ENCODE data around the gene ATP6V1E1. TPM values are rescaled to one million over a fixed set of nuclear protein-coding genes. Genes with fewer than 3 reads are reported as not detected.
"Not testable (repeated sequence)": the region's sequence is repeated elsewhere in the genome, so short reads cannot be mapped to it uniquely, and the experiment has no call there.

ATP6V1E1 gene
- total RNA-seq, 4 donors from 2014 or later, result 88.6 to 132 (median 119) TPM

DNA sequence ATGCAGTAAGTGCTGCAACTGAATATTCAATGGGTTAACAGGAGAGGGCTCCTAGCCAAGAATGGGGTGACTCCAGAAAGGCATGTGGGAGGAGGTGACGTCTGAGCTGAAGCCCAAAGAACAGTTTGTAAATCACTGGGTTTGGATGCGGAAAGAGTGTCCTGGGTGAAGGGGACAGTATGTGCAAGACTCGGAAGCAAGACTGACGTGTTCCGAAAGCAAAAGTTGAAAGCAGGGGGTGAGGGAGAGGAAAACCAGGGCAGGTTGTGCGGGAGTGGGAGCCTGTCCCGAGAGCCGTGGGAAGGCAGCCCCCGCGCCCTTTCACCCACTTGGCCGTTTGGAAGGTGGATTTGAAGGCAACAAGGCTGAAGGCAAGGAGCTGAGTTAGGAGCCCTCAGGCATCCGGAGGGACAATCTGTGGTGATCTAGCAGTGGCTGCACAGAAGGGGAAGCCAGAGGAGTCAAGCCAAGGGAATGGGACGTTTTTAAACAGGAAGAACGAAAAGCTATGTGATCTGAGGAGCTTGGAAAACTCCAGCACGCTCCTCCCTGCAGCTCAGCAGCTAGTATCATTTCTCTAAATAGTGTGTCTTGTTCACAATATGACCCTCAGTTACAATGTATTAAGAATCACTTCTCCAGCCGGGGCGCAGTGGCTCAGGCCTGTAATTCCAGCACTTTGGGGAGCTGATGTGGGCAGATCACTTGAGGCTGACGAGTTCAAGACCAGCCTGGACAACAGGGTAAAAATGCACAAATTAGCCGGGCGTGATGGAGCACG is 57.5 kb downstream of the ATP6V1E1 start:
- peak overlapping the region; percentile 50 to 67 (median 64) for H3K27ac ChIP-seq
- WGBS, 2 donors, result 27 to 28% methylated on average over 21 of the region's 21 CpGs
- H3K27me3 ChIP-seq, result no peaks in the 10 kb centered on the region
- TF ChIP-seq POLR2A (IDR thresholded peaks at IDR 0.05), result no peak
- TF ChIP-seq, protein P1, sequence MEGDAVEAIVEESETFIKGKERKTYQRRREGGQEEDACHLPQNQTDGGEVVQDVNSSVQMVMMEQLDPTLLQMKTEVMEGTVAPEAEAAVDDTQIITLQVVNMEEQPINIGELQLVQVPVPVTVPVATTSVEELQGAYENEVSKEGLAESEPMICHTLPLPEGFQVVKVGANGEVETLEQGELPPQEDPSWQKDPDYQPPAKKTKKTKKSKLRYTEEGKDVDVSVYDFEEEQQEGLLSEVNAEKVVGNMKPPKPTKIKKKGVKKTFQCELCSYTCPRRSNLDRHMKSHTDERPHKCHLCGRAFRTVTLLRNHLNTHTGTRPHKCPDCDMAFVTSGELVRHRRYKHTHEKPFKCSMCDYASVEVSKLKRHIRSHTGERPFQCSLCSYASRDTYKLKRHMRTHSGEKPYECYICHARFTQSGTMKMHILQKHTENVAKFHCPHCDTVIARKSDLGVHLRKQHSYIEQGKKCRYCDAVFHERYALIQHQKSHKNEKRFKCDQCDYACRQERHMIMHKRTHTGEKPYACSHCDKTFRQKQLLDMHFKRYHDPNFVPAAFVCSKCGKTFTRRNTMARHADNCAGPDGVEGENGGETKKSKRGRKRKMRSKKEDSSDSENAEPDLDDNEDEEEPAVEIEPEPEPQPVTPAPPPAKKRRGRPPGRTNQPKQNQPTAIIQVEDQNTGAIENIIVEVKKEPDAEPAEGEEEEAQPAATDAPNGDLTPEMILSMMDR (IDR thresholded peaks at IDR 0.05), result no peak
- peak; percentile 46 to 51 for DNase-seq
- intact Hi-C loops (cut with DNase I), result no loop called here
- no peaks in the 10 kb centered on the region for H3K36me3 ChIP-seq
- H3K9me3 ChIP-seq, result no peaks in the 10 kb centered on the region
- H3K4me1 ChIP-seq, result peaks cover 11 to 25% of the 10 kb centered on the region in 2 donors
- peak overlapping the region in 1 of 3 donors; percentile 17 for H3K4me3 ChIP-seq (replicated peaks in 1 of 3)

DNA sequence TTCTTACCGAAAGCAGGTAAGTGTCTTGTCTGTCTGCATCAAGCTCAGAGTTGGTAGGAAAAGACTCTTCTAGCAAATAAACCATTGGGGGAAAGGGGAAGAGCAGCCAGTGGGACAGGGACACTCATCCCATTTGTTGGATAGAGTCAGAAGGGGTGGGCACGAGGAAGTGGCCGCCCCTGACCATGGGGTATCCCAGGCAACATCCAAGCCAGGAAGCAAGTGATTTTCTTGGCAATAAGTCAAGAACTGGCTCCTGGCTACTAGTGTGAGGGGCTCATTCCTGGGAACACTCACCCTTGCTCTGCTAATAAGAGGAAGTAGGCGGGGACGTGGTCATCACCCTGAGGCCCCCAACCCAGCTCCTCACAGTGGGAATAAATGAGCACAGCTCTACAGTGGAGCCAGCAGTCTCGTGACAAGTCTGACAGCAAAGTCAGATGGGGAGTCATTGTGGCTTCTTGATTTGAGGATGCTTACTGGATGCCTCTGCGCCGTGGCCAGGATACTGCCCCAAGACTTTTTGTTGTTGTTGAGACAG is 58.5 kb downstream of the ATP6V1E1 start:
- WGBS, 2 donors, result 37 to 52% methylated on average over 3 to 8 of the region's 8 CpGs
- H3K4me3 ChIP-seq (replicated peaks in 1 of 3), result no peak overlapping the region
- intact Hi-C loops (cut with DNase I), result no loop called here
- no peaks in the 10 kb centered on the region for H3K36me3 ChIP-seq
- peaks cover 11 to 25% of the 10 kb centered on the region in 2 donors for H3K4me1 ChIP-seq
- no peak for DNase-seq
- H3K27me3 ChIP-seq, result no peaks in the 10 kb centered on the region
- TF ChIP-seq, protein P1 (IDR thresholded peaks at IDR 0.05), result no peak
- TF ChIP-seq POLR2A (IDR thresholded peaks at IDR 0.05), result no peak
- H3K27ac ChIP-seq, result peak overlapping the region; percentile 7 to 64 (median 37)
- H3K9me3 ChIP-seq, result no peaks in the 10 kb centered on the region

DNA sequence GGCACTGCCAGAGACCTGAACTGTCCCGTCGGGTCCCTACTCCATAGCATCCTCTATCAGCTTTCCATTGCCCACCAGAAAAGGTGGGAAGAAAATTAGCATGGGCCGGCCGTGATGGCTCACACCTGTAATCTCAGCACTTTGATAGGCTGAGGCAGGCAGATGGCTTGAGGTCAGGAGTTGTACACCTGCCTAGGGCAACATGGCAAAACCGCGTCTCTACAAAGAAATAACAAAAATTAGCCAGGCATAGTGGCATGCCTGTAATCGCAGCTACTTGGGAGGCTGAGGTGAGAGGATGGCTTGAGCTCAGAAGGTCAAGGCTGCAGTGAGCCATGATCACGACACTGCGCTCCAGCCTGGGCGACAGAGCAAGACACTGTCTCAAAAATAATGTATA is 61.8 kb downstream of the ATP6V1E1 start:
- Histone ChIP-seq H3K36me3 (no peaks in the 10 kb centered on the region), H3K4me1 (peaks cover 11 to 29% of the 10 kb centered on the region in 2 donors), H3K9me3 (no peaks in the 10 kb centered on the region), H3K27ac (no peak overlapping the region), H3K27me3 (no peaks in the 10 kb centered on the region), H3K4me3 (replicated peaks in 1 of 3) (no peak overlapping the region)
- WGBS, 2 donors, result 67 to 91% methylated on average over 10 of the region's 10 CpGs
- intact Hi-C loops (cut with DNase I), result no loop called here
- DNase-seq, result no peak
- TF ChIP-seq, protein P1 (IDR thresholded peaks at IDR 0.05), result no peak
- no peak for TF ChIP-seq POLR2A (IDR thresholded peaks at IDR 0.05)

DNA sequence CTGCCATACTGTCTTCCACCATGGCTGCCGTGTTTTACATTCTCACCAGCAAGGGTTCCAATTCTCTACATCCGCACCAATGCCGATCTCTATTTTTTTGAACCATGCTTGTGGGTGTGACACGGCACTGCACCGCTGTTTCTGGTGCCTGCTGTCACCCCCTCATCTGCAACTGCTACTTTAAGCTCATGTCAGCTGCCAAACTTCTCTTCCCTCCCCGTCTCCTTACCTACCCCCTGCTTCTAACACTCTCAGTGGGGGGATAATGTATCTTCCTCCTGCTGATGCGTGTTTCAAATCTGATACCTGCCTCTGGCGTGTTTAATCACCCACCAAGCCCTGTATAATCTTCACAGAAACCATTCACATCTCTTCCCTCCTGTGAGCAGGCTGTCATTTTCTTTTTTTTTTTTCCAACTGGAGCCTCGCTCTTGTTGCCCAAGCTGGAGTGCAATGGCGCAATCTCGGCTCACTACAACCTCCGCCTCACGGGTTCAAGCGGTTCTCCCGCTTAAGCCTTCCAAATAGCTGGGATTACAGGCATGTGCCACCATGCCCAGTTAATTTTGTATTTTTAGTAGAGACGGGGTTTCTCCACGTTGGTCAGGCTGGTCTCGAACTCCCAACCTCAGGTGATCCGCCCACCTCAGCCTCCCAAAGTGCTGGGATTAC is 62.4 kb downstream of the ATP6V1E1 start:
- H3K4me3 ChIP-seq (replicated peaks in 1 of 3); intact Hi-C loops (cut with DNase I); H3K36me3 ChIP-seq; H3K27ac ChIP-seq; DNase-seq; H3K27me3 ChIP-seq; H3K9me3 ChIP-seq: not testable (repeated sequence)
- WGBS, 2 donors, result 92 to 94% methylated on average over 19 of the region's 19 CpGs
- peaks cover 9 to 22% of the 10 kb centered on the region in 2 donors for H3K4me1 ChIP-seq

DNA sequence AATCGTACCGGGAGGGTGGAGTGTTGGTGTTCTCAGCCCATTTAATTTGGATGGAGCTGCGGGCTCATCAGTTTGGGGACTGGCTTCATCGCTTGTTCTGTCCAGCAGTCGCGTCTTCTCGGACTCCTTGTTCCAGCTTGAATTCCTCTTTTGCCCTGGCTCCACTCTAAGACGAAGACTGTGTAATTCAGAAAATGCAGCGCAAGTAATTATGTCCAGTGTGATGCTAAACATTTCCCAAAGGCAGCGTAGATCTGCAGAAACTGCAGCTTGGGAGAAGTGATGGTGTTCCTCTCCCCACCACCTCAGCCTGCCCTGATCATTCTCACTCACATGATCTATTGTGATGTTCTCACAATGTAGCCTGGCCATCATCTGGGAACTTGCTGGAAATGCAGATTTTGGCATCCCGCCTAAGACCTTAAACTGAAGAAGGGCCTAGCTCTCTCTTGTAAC is 64.6 kb downstream of the ATP6V1E1 start:
- intact Hi-C loops (cut with DNase I), result no loop called here
- no peaks in the 10 kb centered on the region for H3K9me3 ChIP-seq
- peaks cover 0 to 7% of the 10 kb centered on the region in 2 donors for H3K4me1 ChIP-seq
- DNase-seq, result no peak
- H3K36me3 ChIP-seq, result no peaks in the 10 kb centered on the region
- no peaks in the 10 kb centered on the region for H3K27me3 ChIP-seq
- no peak overlapping the region for H3K4me3 ChIP-seq (replicated peaks in 1 of 3)
- TF ChIP-seq, protein P1 (IDR thresholded peaks at IDR 0.05), result no peak
- no peak for TF ChIP-seq POLR2A (IDR thresholded peaks at IDR 0.05)
- WGBS, 2 donors, result 77 to 83% methylated on average over 11 of the region's 11 CpGs
- H3K27ac ChIP-seq, result peak overlapping the region in 2 of 3 donors; percentile 9 to 50

Data from thyroid gland (tissue), 4 donors.